DOHH2 (cell line): ENCODE results near the gene KANSL3.

Experiments used
- H3F3A ChIP-seq: fragments of 200-600 bp; sonication (generic), shearing (Covaris generic); 2 replicates; pipeline ENCODE4 v1.6.0; 2016; ENCODE audit warnings: antibody characterized with exemption, mild to moderate bottlenecking; ENCODE audit not compliant: control insufficient read depth, insufficient read depth
- H3K27ac ChIP-seq: fragments of 200-600 bp; sonication (generic); 2 replicates; pipeline ENCODE4 v1.5.1; 2014; ENCODE audit warnings: low read depth, mild to moderate bottlenecking, low read length, moderate library complexity
- H3K27me3 ChIP-seq: fragments of 200-600 bp; sonication (generic); 2 replicates; pipeline ENCODE4 v1.6.1; 2014; ENCODE audit warnings: mild to moderate bottlenecking, low read length, mixed read lengths; ENCODE audit not compliant: control insufficient read depth
- H3K36me3 ChIP-seq: fragments of 200-600 bp; sonication (generic); 2 replicates; pipeline ENCODE4 v1.6.1; 2014; ENCODE audit warnings: mild to moderate bottlenecking, low read length, moderate library complexity, mixed read lengths; ENCODE audit not compliant: control insufficient read depth
- H3K4me1 ChIP-seq: fragments of 200-600 bp; sonication (generic); 2 replicates; pipeline ENCODE4 v1.6.1; 2014; ENCODE audit warnings: mild to moderate bottlenecking, low read length, mixed read lengths; ENCODE audit not compliant: control insufficient read depth
- H3K4me2 ChIP-seq: fragments of 200-600 bp; sonication (generic); 2 replicates; pipeline ENCODE4 v1.6.0; 2014; ENCODE audit warnings: mild to moderate bottlenecking, low read length, moderate library complexity
- H3K4me3 ChIP-seq: fragments of 200-600 bp; sonication (generic); 2 replicates; pipeline ENCODE4 v1.5.1; 2014; ENCODE audit warnings: mild to moderate bottlenecking, low read length, mixed read lengths
- H3K79me2 ChIP-seq: fragments of 200-600 bp; sonication (generic); 2 replicates; pipeline ENCODE4 v1.6.1; 2014; ENCODE audit warnings: mild to moderate bottlenecking, low read length, mixed read lengths; ENCODE audit not compliant: control insufficient read depth
- H3K9me2 ChIP-seq: fragments of 200-600 bp; sonication (generic); replicated peaks from 2 replicates; pipeline ENCODE4 v1.6.1; 2014; ENCODE audit warnings: mild to moderate bottlenecking, low read length, mixed read lengths; ENCODE audit not compliant: control insufficient read depth
- H3K9me3 ChIP-seq: fragments of 200-600 bp; sonication (generic); 2 replicates; pipeline ENCODE4 v1.6.1; 2014; ENCODE audit warnings: antibody characterized with exemption, low read length, mixed read lengths; ENCODE audit not compliant: control insufficient read depth, insufficient read depth
- H4K20me1 ChIP-seq: fragments of 200-600 bp; sonication (generic); 2 replicates; pipeline ENCODE4 v1.6.0; 2014; ENCODE audit warnings: low read depth, mild to moderate bottlenecking, antibody characterized with exemption, low read length, moderate library complexity; ENCODE audit not compliant: control insufficient read depth, insufficient read depth
- EZH2phosphoT487 ChIP-seq: fragments of 200-600 bp; sonication (generic); IDR thresholded peaks from 2 replicates; pipeline ENCODE4 v1.6.1; 2017; ENCODE audit warnings: borderline replicate concordance, mild to moderate bottlenecking, antibody characterized with exemption, low read length, moderate library complexity, mixed read lengths
- TF ChIP-seq, protein P1 (sequence below): fragments of 200-600 bp; sonication (generic); IDR thresholded peaks from one replicate; pipeline ENCODE4 v1.5.1; 2014; ENCODE audit warnings: antibody characterized with exemption, mild to moderate bottlenecking, low read depth, low read length; ENCODE audit not compliant: poor library complexity, severe bottlenecking

The KANSL3 gene

DNA sequence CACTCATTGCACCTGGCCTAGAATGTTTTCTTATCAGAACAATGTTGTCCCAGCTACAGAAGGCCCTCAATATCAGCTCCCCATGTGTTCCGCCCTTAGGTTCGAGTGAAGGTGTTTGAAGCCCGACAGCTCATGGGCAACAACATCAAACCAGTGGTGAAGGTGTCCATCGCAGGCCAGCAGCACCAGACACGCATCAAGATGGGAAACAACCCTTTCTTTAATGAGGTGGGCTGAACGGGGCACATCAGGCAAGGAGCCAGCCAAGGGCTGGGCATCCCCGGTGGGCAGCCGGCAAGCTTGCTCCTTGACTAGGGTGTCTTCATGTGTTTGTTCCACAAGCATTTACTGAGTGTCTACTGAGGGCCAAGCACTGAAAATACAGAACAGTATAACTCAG, 13.7 kb upstream of the KANSL3 start:
- no peaks in the 10 kb centered on the region for H3K9me2 ChIP-seq
- no peak overlapping the region for H3K4me3 ChIP-seq
- no peak for TF ChIP-seq EZH2phosphoT487
- TF ChIP-seq, protein P1, sequence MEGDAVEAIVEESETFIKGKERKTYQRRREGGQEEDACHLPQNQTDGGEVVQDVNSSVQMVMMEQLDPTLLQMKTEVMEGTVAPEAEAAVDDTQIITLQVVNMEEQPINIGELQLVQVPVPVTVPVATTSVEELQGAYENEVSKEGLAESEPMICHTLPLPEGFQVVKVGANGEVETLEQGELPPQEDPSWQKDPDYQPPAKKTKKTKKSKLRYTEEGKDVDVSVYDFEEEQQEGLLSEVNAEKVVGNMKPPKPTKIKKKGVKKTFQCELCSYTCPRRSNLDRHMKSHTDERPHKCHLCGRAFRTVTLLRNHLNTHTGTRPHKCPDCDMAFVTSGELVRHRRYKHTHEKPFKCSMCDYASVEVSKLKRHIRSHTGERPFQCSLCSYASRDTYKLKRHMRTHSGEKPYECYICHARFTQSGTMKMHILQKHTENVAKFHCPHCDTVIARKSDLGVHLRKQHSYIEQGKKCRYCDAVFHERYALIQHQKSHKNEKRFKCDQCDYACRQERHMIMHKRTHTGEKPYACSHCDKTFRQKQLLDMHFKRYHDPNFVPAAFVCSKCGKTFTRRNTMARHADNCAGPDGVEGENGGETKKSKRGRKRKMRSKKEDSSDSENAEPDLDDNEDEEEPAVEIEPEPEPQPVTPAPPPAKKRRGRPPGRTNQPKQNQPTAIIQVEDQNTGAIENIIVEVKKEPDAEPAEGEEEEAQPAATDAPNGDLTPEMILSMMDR, result no peak
- no peak overlapping the region for H3K27ac ChIP-seq
- H3F3A ChIP-seq, result no peaks in the 10 kb centered on the region
- H3K9me3 ChIP-seq, result no peaks in the 10 kb centered on the region
- H3K4me1 ChIP-seq, result peaks cover 7% of the 10 kb centered on the region
- H3K4me2 ChIP-seq, result no peak overlapping the region
- H3K36me3 ChIP-seq, result no peaks in the 10 kb centered on the region
- H4K20me1 ChIP-seq, result no peaks in the 10 kb centered on the region
- peaks cover 2% of the 10 kb centered on the region; the same call in 1 of the 2 replicates for H3K27me3 ChIP-seq
- H3K79me2 ChIP-seq, result no peaks in the 10 kb centered on the region

DNA sequence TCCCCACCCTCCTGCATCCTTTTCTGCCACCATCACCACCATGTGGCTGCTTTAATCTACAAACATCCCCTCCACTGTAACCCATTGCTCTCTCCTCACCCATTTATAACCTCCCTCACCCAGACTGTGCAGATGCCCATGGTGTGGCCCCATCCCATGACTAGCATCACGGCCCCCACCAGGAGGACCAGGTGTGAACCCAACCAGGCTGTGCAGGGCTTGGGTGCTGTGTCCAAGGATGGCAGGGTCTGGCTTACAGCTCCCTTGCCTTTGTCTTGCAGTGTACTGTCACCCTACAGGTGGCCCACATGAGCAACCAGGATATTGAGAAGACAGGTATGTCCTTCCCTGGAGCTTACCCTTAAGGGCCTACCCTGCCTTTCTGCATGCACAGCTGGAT, 11.2 kb upstream of the KANSL3 start:
- Histone ChIP-seq H3K36me3 (no peaks in the 10 kb centered on the region), H3K79me2 (no peaks in the 10 kb centered on the region), H3K27me3 (peaks cover 2% of the 10 kb centered on the region; the same call in 1 of the 2 replicates), H3K4me2 (no peak overlapping the region), H3K9me3 (no peaks in the 10 kb centered on the region), H3K27ac (no peak overlapping the region), H4K20me1 (no peaks in the 10 kb centered on the region), H3K4me1 (no peaks in the 10 kb centered on the region), H3K4me3 (no peak overlapping the region), H3K9me2 (no peaks in the 10 kb centered on the region), H3F3A (no peaks in the 10 kb centered on the region)
- TF ChIP-seq, protein P1, result no peak

DNA sequence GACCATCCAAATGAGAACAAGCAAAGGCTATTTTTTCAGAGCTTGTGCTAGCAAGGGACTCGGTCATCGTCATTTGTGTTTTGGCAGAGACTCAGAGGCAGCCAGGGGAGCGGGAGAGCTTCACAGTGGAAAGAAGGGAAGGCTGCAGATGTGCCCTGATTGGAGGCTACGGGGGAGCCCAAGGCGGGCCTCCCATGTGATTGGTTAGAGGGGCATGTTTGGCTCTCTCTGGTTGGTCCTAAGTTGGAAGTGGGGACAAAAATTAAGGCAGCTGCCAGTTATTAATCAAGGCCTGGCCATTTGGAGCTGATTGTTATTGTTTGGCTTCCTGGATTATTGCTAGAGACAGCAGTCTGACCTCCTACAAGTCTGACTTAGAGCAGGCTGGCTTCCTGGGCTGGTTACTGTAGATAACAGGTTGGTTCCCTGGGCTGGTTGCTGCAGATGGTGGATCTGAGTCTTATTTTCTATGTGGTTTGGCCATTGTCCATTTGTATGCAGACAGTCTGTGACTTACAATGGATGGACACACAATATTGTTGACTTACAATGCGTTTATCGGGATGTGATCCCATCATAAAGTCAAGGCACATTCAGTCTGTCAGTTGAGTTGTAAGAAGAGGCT, 10.3 kb upstream of the KANSL3 start:
- Histone ChIP-seq H3K9me3 (no peaks in the 10 kb centered on the region), H4K20me1 (no peaks in the 10 kb centered on the region), H3K4me1 (no peaks in the 10 kb centered on the region), H3K27ac (no peak overlapping the region), H3K9me2 (no peaks in the 10 kb centered on the region), H3K36me3 (no peaks in the 10 kb centered on the region), H3K79me2 (no peaks in the 10 kb centered on the region), H3F3A (no peaks in the 10 kb centered on the region), H3K4me2 (no peak overlapping the region), H3K27me3 (peaks cover 2% of the 10 kb centered on the region; the same call in 1 of the 2 replicates), H3K4me3 (no peak overlapping the region)
- no peak for TF ChIP-seq EZH2phosphoT487
- TF ChIP-seq, protein P1, result no peak
